HG03457 (cell line): Measurements from ENCODE around the gene SEC23A.
A peak's percentile ranks its signal among the peaks of the same experiment; 100 is the strongest.
"Not testable (repeated sequence)": the region's sequence is repeated elsewhere in the genome, so short reads cannot be mapped to it uniquely, and the experiment has no call there.

Experiments used
- ATAC-seq: cut with Tn5 transposase; IDR thresholded peaks from one replicate; pipeline ENCODE4 v1.9.1; 2021; ENCODE audit warnings: moderate number of reproducible peaks; ENCODE audit not compliant: unreplicated experiment

Gene SEC23A

DNA sequence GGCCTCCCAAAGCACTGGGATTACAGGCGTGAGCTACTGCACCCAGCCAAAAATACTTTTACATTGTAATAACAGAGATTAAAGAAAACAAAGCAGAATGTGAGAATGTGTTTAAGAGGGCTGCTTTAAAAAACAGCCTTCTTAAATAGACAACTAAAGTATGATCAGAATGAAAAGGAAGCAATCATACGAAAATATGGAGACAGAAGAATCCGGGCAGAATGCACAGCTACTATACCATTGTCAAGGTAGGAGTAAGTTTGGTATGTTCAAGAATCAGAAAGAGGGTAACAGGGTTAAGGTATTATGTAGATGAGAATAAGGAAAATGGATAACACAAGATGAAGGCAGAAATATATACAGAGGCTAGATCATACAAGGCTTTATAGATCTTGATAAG, 8.5 kb downstream of the SEC23A start:
- ATAC-seq = no peak

DNA sequence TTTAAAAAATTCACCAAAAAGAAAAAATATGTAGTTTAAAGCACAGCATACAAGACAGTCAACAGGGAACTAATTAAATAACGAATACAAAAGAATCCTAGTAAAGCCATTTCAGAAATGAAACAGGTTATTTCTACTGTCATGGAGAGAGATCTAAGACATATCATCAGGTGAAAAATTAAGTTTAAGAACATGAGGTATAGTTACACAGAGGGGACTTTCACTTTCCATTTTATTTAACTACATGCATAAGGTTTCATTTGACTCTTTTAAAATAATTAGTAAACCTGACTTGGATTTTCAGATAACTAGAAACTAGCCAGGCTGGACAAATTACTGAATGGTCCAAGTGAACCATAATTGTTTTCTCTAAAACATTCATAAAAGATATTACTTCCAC, 11.3 kb downstream of the SEC23A start:
- no peak for ATAC-seq

DNA sequence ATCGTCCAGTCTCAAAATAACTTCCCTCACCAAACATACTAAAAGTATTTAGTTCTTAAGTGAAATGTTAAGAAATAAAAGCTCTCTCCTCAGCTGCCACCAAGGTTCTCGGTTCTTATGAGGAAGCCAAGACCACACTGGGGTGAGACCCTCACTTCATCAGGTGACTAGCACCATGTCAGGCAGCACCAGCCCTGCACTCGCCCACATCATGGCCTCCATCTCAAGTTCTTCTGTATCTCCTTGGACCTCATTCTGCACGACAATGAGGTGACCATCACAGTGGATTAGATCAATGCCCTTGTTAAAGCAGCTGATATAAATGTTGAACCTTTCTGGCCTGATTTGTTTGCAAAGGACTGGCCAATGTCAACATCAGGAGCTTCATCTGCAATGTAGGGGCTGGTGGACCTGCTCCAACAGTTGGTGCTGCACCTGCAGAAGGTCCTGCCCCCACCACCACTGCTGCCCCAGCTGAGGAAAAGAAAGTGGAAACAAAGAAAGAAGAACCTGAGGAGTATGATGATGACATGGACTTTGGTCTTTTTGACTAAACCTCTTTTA, 12.4 kb downstream of the SEC23A start:
- no peak for ATAC-seq

DNA sequence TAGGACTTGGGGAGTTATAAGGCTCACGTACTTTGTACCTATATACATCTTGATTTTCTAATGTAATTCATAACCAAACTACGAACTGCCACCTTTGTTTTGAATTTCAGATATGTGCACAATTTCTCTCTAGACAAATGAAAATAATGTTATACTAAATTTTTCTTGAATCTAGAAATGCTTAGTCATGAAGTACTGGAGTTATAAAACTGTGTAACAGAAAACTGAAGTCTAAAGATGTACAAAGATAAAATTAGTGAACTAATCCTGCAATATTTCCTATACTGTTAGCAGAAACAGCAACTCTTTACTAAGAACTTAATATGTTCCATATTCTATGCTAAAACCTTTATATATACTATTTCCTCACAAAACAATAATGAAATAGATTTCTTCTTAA, 15.5 kb downstream of the SEC23A start:
- ATAC-seq = no peak

- no peak for ATAC-seq
Observed at GRCh38 chr14:39085933-39086332, 17.1 kb downstream of the SEC23A start.

GRCh38 chr14:39083127-39083526, 19.9 kb downstream of the SEC23A start:
- no peak for ATAC-seq

- ATAC-seq = no peak
Observed at GRCh38 chr14:39080886-39081285, 22.1 kb downstream of the SEC23A start.

- ATAC-seq = no peak
Observed at GRCh38 chr14:39071096-39071495, 31.9 kb downstream of the SEC23A start.

GRCh38 chr14:39069923-39070322, 33.1 kb downstream of the SEC23A start:
- no peak for ATAC-seq

DNA sequence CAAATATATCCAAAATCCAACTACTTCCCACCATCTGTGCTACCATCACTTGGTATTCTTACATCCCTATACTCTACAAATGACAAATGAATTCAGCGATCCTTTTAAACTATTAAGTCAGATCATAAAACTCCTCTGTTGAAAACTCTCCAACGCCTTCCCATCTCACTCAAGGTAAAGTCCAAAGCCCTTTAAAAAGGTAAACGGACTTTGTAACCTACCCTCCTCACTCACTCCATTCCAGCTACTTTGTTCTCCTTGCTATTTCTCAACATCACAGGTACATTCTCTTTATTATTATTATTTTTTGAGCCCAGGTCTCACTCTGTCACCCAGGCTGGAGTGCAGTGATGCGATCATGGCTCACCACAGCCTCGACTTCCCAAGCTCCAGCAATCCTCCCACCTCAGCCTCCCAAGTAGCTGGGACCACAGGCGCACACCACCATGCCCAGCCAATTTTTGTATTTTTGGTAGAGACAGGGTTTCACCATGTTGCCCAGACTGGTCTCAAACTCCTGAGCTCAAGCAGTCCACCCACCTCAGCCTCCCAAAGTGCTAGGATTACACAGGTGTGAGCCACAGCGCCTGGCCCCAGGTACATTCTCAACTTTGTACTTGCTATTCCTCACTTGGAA, 33.7 kb downstream of the SEC23A start:
- ATAC-seq = not testable (repeated sequence)

DNA sequence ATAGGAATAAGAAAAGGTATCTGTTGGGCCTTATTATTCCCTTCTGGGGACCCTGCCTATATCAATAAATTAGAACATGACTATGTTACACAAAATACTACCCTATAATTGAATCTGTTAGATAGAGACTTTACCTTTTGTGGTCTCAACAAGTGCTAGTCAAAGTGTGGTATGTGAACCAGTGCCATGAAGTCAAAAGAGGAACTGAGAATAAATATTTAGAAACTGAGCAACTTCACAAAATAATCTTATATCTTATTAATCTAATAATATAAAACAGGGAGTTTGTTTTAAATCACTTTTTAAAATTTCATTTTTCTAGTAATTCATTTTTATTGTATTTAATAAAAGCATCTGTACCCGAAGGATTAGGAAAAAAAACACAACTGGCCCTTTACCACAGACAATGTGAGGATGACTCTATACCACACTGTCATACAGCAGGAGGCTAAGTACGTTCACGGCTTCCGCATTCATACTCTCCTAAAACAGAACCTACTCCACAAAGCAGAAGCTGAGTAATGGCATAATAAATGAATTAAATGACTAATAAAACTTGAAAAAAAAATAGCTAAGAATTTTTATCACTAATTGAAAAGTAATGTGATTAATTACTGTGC, 42.1 kb downstream of the SEC23A start:
- peak; percentile 99 for ATAC-seq

- ATAC-seq = no peak
Observed at GRCh38 chr14:39055786-39056474, 47.1 kb downstream of the SEC23A start.

DNA sequence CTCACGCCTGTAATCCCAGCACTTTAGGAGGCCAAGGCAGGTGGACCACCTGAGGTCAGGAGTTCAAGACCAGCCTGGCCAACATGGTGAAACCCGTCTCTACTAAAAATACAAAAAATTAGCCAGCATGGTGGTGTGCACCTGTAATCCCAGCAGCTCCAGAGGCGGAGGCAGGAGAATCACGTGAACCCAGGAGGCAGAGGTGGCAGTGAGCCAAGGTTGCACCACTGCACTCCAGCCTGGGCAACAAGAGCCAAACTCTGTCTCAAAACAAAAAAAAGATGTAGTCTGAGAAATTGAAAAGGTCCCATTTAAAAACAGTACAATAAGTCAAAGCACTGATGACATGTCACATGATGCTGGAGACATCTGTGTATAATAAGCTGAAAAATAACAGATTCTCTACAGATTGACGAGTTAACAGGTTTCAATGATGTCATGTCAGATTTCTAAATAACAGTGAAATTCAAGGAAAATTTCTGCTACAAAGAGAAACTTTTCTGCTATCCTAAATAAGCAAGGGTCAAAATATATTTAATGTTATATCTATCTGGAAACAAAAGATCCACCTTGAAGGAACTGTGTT, 50.1 kb downstream of the SEC23A start:
- ATAC-seq = not testable (repeated sequence)

- no peak for ATAC-seq
Observed at GRCh38 chr14:39050389-39050788, 52.6 kb downstream of the SEC23A start.

DNA sequence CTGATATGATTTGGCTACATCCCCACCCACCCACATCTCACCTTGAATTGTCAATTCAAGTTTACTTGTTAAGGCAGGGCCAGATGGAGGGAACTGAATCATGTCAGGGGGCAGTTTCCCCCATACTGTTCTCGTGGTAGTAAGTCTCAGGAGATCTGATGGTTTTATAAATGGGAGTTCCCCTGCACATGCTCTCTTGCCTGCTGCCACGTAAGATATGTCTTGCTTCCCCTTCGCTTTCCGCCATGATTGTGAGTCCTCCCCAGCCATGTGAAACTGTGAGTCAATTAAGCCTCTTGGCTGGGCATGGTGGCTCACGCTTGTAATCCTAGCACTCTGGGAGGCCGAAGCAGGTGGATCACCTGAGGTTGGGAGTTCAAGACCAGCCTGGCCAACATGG, 57.1 kb downstream of the SEC23A start:
- not testable (repeated sequence) for ATAC-seq

- no peak for ATAC-seq
Observed at GRCh38 chr14:39043352-39043943, 59.6 kb downstream of the SEC23A start.

GRCh38 chr14:39040529-39040928, 62.5 kb downstream of the SEC23A start:
- no peak for ATAC-seq

GRCh38 chr14:39038542-39038941, 64.5 kb downstream of the SEC23A start:
- ATAC-seq = no peak

GRCh38 chr14:39036760-39037159, 66.3 kb downstream of the SEC23A start:
- no peak for ATAC-seq

DNA sequence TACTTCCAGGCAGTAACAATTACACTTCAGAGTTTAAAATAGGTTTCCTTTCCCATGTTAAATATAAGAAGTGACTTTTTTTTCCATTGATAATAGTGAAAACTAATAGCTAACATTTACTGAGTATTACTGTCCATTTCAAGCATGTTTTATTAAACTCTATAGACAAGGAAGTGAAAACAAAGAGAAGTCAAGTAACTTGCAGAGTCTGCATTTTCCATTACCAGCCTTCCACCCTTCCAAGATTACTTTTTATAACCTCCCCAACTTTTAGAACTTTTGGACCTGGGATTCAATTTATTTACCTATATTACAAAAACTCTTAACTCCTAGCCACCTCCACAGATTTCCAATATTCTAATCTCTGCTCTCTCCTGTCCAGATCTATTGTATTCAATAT, 67.7 kb downstream of the SEC23A start:
- ATAC-seq = no peak
